C1 segment of cervical spinal cord (tissue), 14 donors: Measurements from ENCODE around the gene CRELD2.
A peak's percentile ranks its signal among the peaks of the same experiment; 100 is the strongest.

Experiments
- DNase-seq, 14 donors: peaks; one replicate each; lab custom pipeline; 2025; lab: John Stamatoyannopoulos, UW

Gene CRELD2

GRCh38 chr22:49956914-49957825, 38.7 kb downstream of the CRELD2 start:
- no peak for DNase-seq

GRCh38 chr22:49957826-49958365, 39.5 kb downstream of the CRELD2 start:
- DNase-seq = no peak

- DNase-seq = no peak
Measured at GRCh38 chr22:49958366-49958921, 40.0 kb downstream of the CRELD2 start.

- DNase-seq = no peak
Measured at GRCh38 chr22:49958931-49959781, 40.7 kb downstream of the CRELD2 start.

- DNase-seq = peak in 1 of 14 donors; percentile 63
Measured at GRCh38 chr22:49959782-49960158, 41.3 kb downstream of the CRELD2 start.

GRCh38 chr22:49960159-49961004, 41.9 kb downstream of the CRELD2 start, which contains the start of gene PIM3:
Gene PIM3 (plus strand): TSS chr22:49960772. CDS start chr22:49960948, 176 bp downstream.
- peak; percentile 60 to 96 (median 91) for DNase-seq

- peak in 3 of 14 donors; percentile 30 to 48 (median 45) for DNase-seq
Measured at GRCh38 chr22:49961005-49961600, 42.7 kb downstream of the CRELD2 start.

- peak in 1 of 14 donors; percentile 35 for DNase-seq
Measured at GRCh38 chr22:49961601-49962011, 43.2 kb downstream of the CRELD2 start.

- DNase-seq = peak in 12 of 14 donors; percentile 47 to 91 (median 62)
Measured at GRCh38 chr22:49962012-49962750, 43.7 kb downstream of the CRELD2 start.

GRCh38 chr22:49962751-49963646, 44.6 kb downstream of the CRELD2 start:
- DNase-seq = no peak

GRCh38 chr22:49963647-49964026, 45.2 kb downstream of the CRELD2 start:
- DNase-seq = no peak

- DNase-seq = no peak
Measured at GRCh38 chr22:49964136-49965090, 46.0 kb downstream of the CRELD2 start.

GRCh38 chr22:49965091-49966040, 46.9 kb downstream of the CRELD2 start:
- no peak for DNase-seq

GRCh38 chr22:49966041-49966773, 47.8 kb downstream of the CRELD2 start:
- no peak for DNase-seq
